ENCODE measurements around the gene PHPT1.
"Not testable (repeated sequence)": the region's sequence is repeated elsewhere in the genome, so short reads cannot be mapped to it uniquely, and the experiment has no call there.

The PHPT1 gene

GRCh38 chr9:136849038-136849959 is at the start of gene PHPT1:
PHPT1 (plus strand) TSS chr9:136849409; CDS start chr9:136849431, 22 bp downstream.
- peak; percentile 85 for DNase-seq (ENCODE audit: low read depth)

- no peak for DNase-seq (ENCODE audit: low read depth)
Measured at GRCh38 chr9:136799854-136800657, 49.2 kb upstream of the PHPT1 start.

DNA sequence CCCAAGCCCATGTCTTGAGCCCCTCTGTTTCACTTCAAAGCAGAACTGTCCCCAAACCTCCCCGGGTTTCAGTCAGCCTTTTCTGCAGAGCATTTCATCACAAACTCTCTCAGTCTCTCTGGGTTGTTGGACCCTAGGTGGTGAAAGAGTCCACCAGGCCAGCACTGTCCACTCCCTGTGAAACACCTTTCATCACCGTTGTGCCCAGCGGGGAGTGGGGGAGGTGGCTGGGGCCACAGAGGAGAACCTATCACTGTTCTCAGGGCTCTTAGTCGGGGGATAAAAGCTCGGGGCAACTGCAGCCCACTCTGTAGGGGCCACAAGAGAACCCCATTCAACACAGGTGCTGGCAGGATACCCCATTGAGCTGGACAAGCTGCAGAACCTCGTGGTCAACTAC is 46.9 kb upstream of the PHPT1 start:
- DNase-seq (ENCODE audit: low read depth), result no peak

DNA sequence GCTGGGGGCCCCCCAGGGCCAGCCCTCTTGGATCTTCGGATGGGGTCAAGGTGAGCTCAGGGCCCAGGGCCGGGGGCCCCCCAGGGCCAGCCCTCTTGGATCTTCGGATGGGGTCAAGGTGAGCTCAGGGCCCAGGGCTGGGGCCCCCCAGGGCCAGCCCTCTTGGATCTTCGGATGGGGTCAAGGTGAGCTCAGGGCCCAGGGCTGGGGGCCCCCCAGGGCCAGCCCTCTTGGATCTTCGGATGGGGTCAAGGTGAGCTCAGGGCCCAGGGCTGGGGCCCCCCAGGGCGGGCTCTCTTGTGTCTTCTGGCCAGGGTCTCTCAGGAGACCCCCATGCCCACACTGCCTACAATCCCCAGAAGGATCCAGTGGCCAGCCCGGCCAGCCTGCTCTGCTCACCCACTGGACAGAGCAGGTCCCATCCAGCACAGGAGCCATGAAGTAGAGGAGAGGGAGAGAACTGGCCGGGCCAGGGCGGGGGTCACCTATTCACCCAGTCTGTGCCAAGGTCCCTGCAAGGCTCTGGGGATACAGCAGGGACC is 46.1 kb upstream of the PHPT1 start:
- not testable (repeated sequence) for DNase-seq (ENCODE audit: low read depth)

- no peak for DNase-seq (ENCODE audit: low read depth)
Measured at GRCh38 chr9:136803551-136804508, 45.4 kb upstream of the PHPT1 start.

- no peak for DNase-seq (ENCODE audit: low read depth)
Measured at GRCh38 chr9:136804509-136805206, 44.6 kb upstream of the PHPT1 start.

GRCh38 chr9:136805207-136805740 is 43.9 kb upstream of the PHPT1 start:
- no peak for DNase-seq (ENCODE audit: low read depth)

DNA sequence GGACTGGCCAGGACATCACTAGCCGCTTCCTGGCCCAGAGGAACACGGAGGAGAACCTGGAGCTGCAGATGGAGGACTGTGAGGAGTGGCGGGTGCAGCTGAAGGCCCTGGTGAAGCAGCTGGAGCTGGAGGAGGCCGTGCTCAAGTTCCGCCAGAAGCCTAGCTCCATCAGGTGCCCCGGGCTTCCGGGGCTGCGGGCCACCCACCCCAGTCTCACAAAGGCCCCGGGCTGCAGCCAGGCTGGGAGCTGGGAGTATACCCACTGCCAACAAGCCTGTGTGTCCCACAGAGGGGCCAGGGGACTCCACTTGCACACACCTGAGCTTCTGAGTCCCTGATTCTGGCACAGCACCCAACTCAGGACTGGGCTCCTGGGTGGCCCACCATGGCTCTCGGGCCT is 43.1 kb upstream of the PHPT1 start:
- DNase-seq (ENCODE audit: low read depth), result no peak

DNA sequence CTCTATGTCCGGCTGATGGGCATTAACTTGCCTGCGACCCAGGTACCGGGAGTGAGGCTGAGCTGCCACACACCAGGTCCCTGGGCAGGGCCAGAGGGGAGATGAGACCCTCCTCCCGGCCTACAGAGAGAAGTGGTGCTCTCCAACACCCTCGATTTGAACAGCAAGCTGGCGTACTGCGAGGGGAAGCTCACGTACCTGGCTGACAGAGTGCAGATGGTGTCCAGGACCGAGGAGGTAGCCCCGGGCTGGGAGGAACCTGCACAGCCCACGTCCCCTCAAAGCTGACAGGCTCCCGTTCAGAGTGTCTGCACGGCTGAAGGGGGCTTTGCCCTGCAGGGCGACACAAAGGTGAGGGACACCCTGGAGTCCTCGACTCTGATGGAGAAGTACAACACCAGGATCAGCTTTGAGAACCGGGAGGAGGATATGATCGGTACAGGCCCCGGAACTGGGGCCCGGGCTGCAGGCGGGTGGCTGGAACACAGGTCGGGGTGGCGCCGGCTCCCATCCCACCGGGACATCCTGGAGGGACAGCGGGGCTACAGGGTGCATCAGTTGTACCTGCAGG is 42.5 kb upstream of the PHPT1 start:
- no peak for DNase-seq (ENCODE audit: low read depth)

DNA sequence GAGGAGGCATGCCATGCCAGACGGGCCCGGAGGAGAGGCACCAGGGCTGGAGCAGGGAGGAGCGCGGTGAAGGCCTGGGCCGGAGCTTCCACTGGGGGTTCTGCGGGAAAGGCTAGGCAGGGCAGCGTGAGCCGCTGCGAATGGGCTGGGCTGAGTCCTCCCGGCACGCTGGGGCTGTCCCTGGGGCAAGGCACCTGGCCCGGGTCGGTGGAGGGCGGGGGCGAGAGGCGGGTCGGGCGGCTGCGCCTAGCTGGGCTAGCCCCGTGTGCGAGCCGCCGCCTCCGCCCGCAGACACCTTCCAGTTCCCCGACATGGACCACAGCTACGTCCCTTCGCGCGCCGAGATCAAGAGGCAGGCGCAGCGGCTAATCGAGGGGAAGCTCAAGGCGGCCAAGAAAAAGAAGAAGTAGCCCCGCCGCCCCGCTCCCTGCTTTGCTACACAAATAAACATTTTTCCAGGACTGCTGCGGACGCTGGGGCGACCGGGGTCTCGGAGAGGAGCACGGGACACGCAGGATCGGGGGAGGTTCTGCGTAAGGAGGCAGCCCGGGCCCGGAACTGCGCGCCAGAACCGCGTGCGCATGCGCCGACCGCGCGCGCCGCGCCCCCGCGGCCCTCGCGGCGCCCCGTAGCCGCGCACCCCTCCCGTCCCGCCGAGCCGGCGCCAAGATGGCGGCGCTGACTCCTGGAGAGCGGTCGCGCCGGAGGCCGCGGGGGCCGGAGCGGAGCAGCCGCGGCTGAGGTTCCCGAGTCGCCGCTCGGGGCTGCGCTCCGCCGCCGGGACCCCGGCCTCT is 41.7 kb upstream of the PHPT1 start, which contains the start of gene RABL6:
RABL6 (plus strand) TSS at position 668 of the 794 bp plus-strand sequence. CDS start 249 bp downstream, outside the sequence.
- no peak for DNase-seq (ENCODE audit: low read depth)

GRCh38 chr9:136808075-136808805 is 41.0 kb upstream of the PHPT1 start:
- no peak for DNase-seq (ENCODE audit: low read depth)

GRCh38 chr9:136808806-136809158 is 40.4 kb upstream of the PHPT1 start:
- DNase-seq (ENCODE audit: low read depth), result no peak

- DNase-seq (ENCODE audit: low read depth), result no peak
Measured at GRCh38 chr9:136814725-136815421, 34.3 kb upstream of the PHPT1 start.

GRCh38 chr9:136815422-136815782 is 33.8 kb upstream of the PHPT1 start:
- no peak for DNase-seq (ENCODE audit: low read depth)

- DNase-seq (ENCODE audit: low read depth), result no peak
Measured at GRCh38 chr9:136820971-136821825, 28.0 kb upstream of the PHPT1 start.

- DNase-seq (ENCODE audit: low read depth), result no peak
Measured at GRCh38 chr9:136821826-136822544, 27.2 kb upstream of the PHPT1 start.
